A673 (cell line): ENCODE data around the gene CCDC85B. TPM values are rescaled to one million over a fixed set of nuclear protein-coding genes. Genes with fewer than 3 reads are reported as not detected.

ENCODE experiments used
- BruUV-seq: library from RNA; stranded (reverse); fragments of 400-500 nt; replicated peaks from 2 replicates; lab custom pipeline; 2021; lab: Mats Ljungman, UMichigan
- CTCF ChIA-PET: fragments of 300-600 bp; sonication (Branson Sonifier 250); formaldehyde crosslinking; loops from one replicate; lab custom pipeline; 2022; ENCODE audit warnings: antibody characterized with exemption; lab: Charles Lee
- POLR2A ChIA-PET: fragments of 300-600 bp; sonication (Branson Sonifier 250); formaldehyde crosslinking; loops from one replicate; lab custom pipeline; 2022; ENCODE audit warnings: antibody characterized with exemption; ENCODE audit not compliant: low non-redundant PET; lab: Charles Lee
- DNase-seq: peaks from one replicate; pipeline ENCODE4 v3.0.0-alpha.2; 2015; ENCODE audit warnings: low spot score
- H3K27ac ChIP-seq: fragments of 200-600 bp; sonication (generic); 2 replicates; pipeline ENCODE4 v1.5.1; 2016; ENCODE audit warnings: mixed run types, low read depth, mild to moderate bottlenecking, mixed read lengths, antibody characterized with exemption, low read length; ENCODE audit not compliant: poor library complexity, severe bottlenecking
- H3K27me3 ChIP-seq: fragments of 200-600 bp; sonication (generic); replicated peaks from 2 replicates; pipeline ENCODE4 v1.6.1; 2017; ENCODE audit warnings: mixed run types, low read depth, mild to moderate bottlenecking, mixed read lengths, antibody characterized with exemption, low read length; ENCODE audit not compliant: insufficient read depth, poor library complexity
- H3K36me3 ChIP-seq: fragments of 200-600 bp; sonication (generic); 2 replicates; pipeline ENCODE4 v1.6.1; 2016; ENCODE audit warnings: mixed run types, mild to moderate bottlenecking, mixed read lengths, antibody characterized with exemption, low read length; ENCODE audit not compliant: insufficient read depth, poor library complexity, severe bottlenecking
- H3K4me1 ChIP-seq: fragments of 200-600 bp; sonication (generic); 2 replicates; pipeline ENCODE4 v1.6.1; 2017; ENCODE audit warnings: mixed run types, mild to moderate bottlenecking, mixed read lengths, antibody characterized with exemption, low read length; ENCODE audit not compliant: insufficient read depth, poor library complexity, severe bottlenecking
- H3K4me3 ChIP-seq: fragments of 200-600 bp; sonication (generic); 2 replicates; pipeline ENCODE4 v1.5.1; 2016; ENCODE audit warnings: low read depth, mixed run types, mild to moderate bottlenecking, mixed read lengths, low read length; ENCODE audit not compliant: poor library complexity, severe bottlenecking
- H3K9me3 ChIP-seq: fragments of 200-600 bp; sonication (generic); 2 replicates; pipeline ENCODE4 v1.6.1; 2016; ENCODE audit warnings: mixed run types, low read depth, mild to moderate bottlenecking, mixed read lengths, antibody characterized with exemption, low read length; ENCODE audit not compliant: poor library complexity, severe bottlenecking
- CTCF ChIP-seq: fragments of 300-800, 200-600 bp; sonication (generic); conservative IDR thresholded peaks from 2 replicates; pipeline ENCODE4 v1.5.1; 2017; ENCODE audit warnings: low read depth, mild to moderate bottlenecking, antibody characterized with exemption, low read length, moderate library complexity, mixed read lengths
- EZH2 ChIP-seq: fragments of 200-600 bp; sonication (generic); IDR thresholded peaks from 2 replicates; pipeline ENCODE4 v1.6.1; 2017; ENCODE audit warnings: borderline replicate concordance, low read depth, mild to moderate bottlenecking, mixed read lengths, antibody characterized with exemption, low read length; ENCODE audit not compliant: poor library complexity, severe bottlenecking
- intact Hi-C: fragments of 100-400 bp; cut with micrococcal nuclease; formaldehyde crosslinking; loops from one replicate; pipeline ENCODE4 v1.10.0; 2022; ENCODE audit not compliant: unreplicated experiment
- total RNA-seq: library from RNA; stranded (reverse); gene quantifications from 2 replicates; pipeline ENCODE4 v1.2.3, GENCODE V29; 2021

The CCDC85B gene
- total RNA-seq, 1 experiment from 2014 or later: 32.3 TPM

- CTCF ChIA-PET: no interaction called here
- POLR2A ChIA-PET: no interaction called here
- TF ChIP-seq CTCF (no peak), EZH2 (no peak)
These were observed 12.6 kb downstream of the CCDC85B start for GRCh38 chr11:65903068-65903481.

DNA sequence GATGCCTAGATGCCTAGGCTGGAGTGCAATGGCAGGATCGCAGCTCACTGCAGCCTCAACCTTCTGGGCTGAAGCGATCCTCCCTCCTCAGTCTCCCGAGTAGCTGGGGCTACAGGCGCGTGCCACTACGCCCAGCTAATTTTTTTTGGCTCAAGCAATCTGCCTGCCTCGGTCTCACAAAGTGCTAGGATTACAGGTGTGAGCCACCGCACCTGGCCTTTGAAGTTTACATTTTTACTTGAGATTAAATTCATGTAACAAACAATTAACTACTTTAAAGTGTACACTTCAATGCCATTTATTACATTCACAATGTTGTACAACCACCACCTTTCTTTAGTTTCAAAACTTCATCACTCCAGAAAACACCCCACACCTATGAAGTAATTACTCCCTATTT lies 13.2 kb downstream of the CCDC85B start:
- ChIA-PET CTCF (interaction anchor here (0.6 kb wide), 1 partner anchor 16 kb away, joined by 9 read pairs; the partner anchor contains the start of gene FIBP), POLR2A (no interaction called here)
- BruUV-seq: no TSS peak
- no peak for DNase-seq
- intact Hi-C loops: no loop called here
- Histone ChIP-seq H3K4me1 (peaks cover 6% of the 10 kb centered on the region), H3K4me3 (no peak overlapping the region), H3K27ac (no peak overlapping the region), H3K9me3 (no peaks in the 10 kb centered on the region), H3K27me3 (no peaks in the 10 kb centered on the region), H3K36me3 (no peaks in the 10 kb centered on the region)
- TF ChIP-seq EZH2 (no peak), CTCF (no peak)

More at GRCh38 chr11:65903068-65903481, 12.6 kb downstream of the CCDC85B start:
- Histone ChIP-seq H3K4me3 (no peak overlapping the region), H3K9me3 (no peaks in the 10 kb centered on the region), H3K27me3 (no peaks in the 10 kb centered on the region), H3K27ac (no peak overlapping the region), H3K36me3 (no peaks in the 10 kb centered on the region), H3K4me1 (peaks cover 6% of the 10 kb centered on the region)
- intact Hi-C loops: no loop called here
- no peak for DNase-seq
- BruUV-seq: no TSS peak

- CTCF ChIA-PET: no interaction called here
These were observed 16.1 kb downstream of the CCDC85B start for GRCh38 chr11:65906602-65907001.

More at GRCh38 chr11:65906602-65907001, 16.1 kb downstream of the CCDC85B start:
- POLR2A ChIA-PET: no interaction called here
- H3K27me3 ChIP-seq: no peaks in the 10 kb centered on the region
- DNase-seq: no peak
- no peaks in the 10 kb centered on the region for H3K36me3 ChIP-seq
- no TSS peak for BruUV-seq
- H3K4me3 ChIP-seq: no peak overlapping the region
- TF ChIP-seq EZH2 (no peak), CTCF (no peak)
- peaks cover 6% of the 10 kb centered on the region for H3K4me1 ChIP-seq
- no peaks in the 10 kb centered on the region for H3K9me3 ChIP-seq
- no peak overlapping the region for H3K27ac ChIP-seq
- intact Hi-C loops: no loop called here
